WTC11 (cell line): Measurements from ENCODE around the gene PRKN. TPM values are rescaled to one million over a fixed set of nuclear protein-coding genes. Genes with fewer than 3 reads are reported as not detected.

Experiments
- ATAC-seq: fragments of 200-7000 bp; cut with Tn5 transposase; 2 replicates; pipeline ENCODE4 v1.10.0; 2021; ENCODE audit warnings: mild to moderate bottlenecking, moderate library complexity
- CTCF ChIA-PET: fragments of 300-600 bp; sonication (Branson Sonifier 250); formaldehyde crosslinking; loops from one replicate; lab custom pipeline; 2021; ENCODE audit warnings: antibody characterized with exemption; lab: Charles Lee
- POLR2A ChIA-PET: fragments of 350-600 bp; sonication (Branson Sonifier 250); formaldehyde crosslinking; loops from one replicate; lab custom pipeline; 2021; ENCODE audit warnings: antibody characterized with exemption; lab: Charles Lee
- DNase-seq: peaks from one replicate; pipeline ENCODE4 v3.0.0; 2021; ENCODE audit warnings: low spot score
- H3K27ac Mint-ChIP-seq: 2 replicates; pipeline ENCODE4 v1.8.0; 2021; ENCODE audit warnings: mixed read lengths
- H3K27me3 Mint-ChIP-seq: 2 replicates; pipeline ENCODE4 v1.8.0; 2021; ENCODE audit warnings: low read depth, mild to moderate bottlenecking, moderate library complexity, mixed read lengths
- H3K36me3 Mint-ChIP-seq: 2 replicates; pipeline ENCODE4 v1.8.0; 2021; ENCODE audit warnings: mixed read lengths
- H3K4me1 Mint-ChIP-seq: 2 replicates; pipeline ENCODE4 v1.8.0; 2022; ENCODE audit warnings: mixed read lengths
- H3K4me3 Mint-ChIP-seq: 2 replicates; pipeline ENCODE4 v1.8.0; 2021; ENCODE audit warnings: mild to moderate bottlenecking, moderate library complexity, mixed read lengths
- H3K9me3 Mint-ChIP-seq: 2 replicates; pipeline ENCODE4 v1.8.0; 2021; ENCODE audit warnings: mixed read lengths
- AR ChIP-seq: fragments of 250-450 bp; sonication (Bioruptor Pico); IDR thresholded peaks from 2 replicates; pipeline ENCODE4 v1.9.0; 2021; ENCODE audit warnings: mild to moderate bottlenecking
- CDX4 ChIP-seq: fragments of 250-450 bp; sonication (Bioruptor Pico); IDR thresholded peaks from 2 replicates; pipeline ENCODE4 v1.9.0; 2021; ENCODE audit warnings: moderate library complexity, mild to moderate bottlenecking, inconsistent platforms, borderline replicate concordance
- CREB1 ChIP-seq: sonication (generic); formaldehyde crosslinking; IDR thresholded peaks from 2 replicates; pipeline ENCODE4 v1.8.0; 2023; ENCODE audit warnings: mild to moderate bottlenecking, missing genetic modification reagents
- JAZF1 ChIP-seq: fragments of 250-450 bp; sonication (Bioruptor Pico); IDR thresholded peaks from 2 replicates; pipeline ENCODE4 v1.9.0; 2021; ENCODE audit warnings: moderate library complexity, mild to moderate bottlenecking, inconsistent platforms
- NFATC4 ChIP-seq: fragments of 250-450 bp; sonication (Bioruptor Pico); IDR thresholded peaks from 2 replicates; pipeline ENCODE4 v1.9.0; 2021; ENCODE audit warnings: mild to moderate bottlenecking
- NR3C1 ChIP-seq: sonication (generic); formaldehyde crosslinking; conservative IDR thresholded peaks from 2 replicates; pipeline ENCODE4 v1.8.1; 2023; ENCODE audit warnings: low read depth, mild to moderate bottlenecking, missing genetic modification reagents
- PRRX2 ChIP-seq: fragments of 250-450 bp; sonication (Bioruptor Pico); IDR thresholded peaks from 2 replicates; pipeline ENCODE4 v1.8.0; 2021; ENCODE audit warnings: mild to moderate bottlenecking
- SMAD4 ChIP-seq: sonication (generic); formaldehyde crosslinking; IDR thresholded peaks from 2 replicates; pipeline ENCODE4 v1.8.0; 2022; ENCODE audit warnings: mild to moderate bottlenecking, missing genetic modification reagents
- TEAD1 ChIP-seq: sonication (generic); formaldehyde crosslinking; IDR thresholded peaks from 2 replicates; pipeline ENCODE4 v1.8.0; 2022; ENCODE audit warnings: mild to moderate bottlenecking, missing genetic modification reagents
- TEAD4 ChIP-seq: sonication (generic); formaldehyde crosslinking; IDR thresholded peaks from 2 replicates; pipeline ENCODE4 v1.8.0; 2022; ENCODE audit warnings: mild to moderate bottlenecking, missing genetic modification reagents
- USF2 ChIP-seq: sonication (generic); formaldehyde crosslinking; IDR thresholded peaks from 2 replicates; pipeline ENCODE4 v1.8.1; 2023; ENCODE audit warnings: mild to moderate bottlenecking, missing genetic modification reagents, moderate library complexity
- ZMAT4 ChIP-seq: fragments of 250-450 bp; sonication (Bioruptor Pico); IDR thresholded peaks from 2 replicates; pipeline ENCODE4 v1.9.0; 2021; ENCODE audit warnings: mild to moderate bottlenecking
- ZNF425 ChIP-seq: fragments of 250-450 bp; sonication (Bioruptor Pico); conservative IDR thresholded peaks from 2 replicates; pipeline ENCODE4 v1.9.0; 2021; ENCODE audit warnings: mild to moderate bottlenecking
- ZNF532 ChIP-seq: fragments of 250-450 bp; sonication (Bioruptor Pico); IDR thresholded peaks from 2 replicates; pipeline ENCODE4 v1.9.0; 2021; ENCODE audit warnings: mild to moderate bottlenecking, borderline replicate concordance
- ZNF671 ChIP-seq: fragments of 250-450 bp; sonication (Bioruptor Pico); IDR thresholded peaks from 2 replicates; pipeline ENCODE4 v1.8.0; 2021; ENCODE audit warnings: mild to moderate bottlenecking
- total RNA-seq: library from RNA; stranded (reverse); gene quantifications from 3 replicates; pipeline ENCODE4 v1.2.3, GENCODE V29; 2021

Gene PRKN
- total RNA-seq, 1 experiment from 2014 or later, result 0.59 TPM

- ChIA-PET POLR2A (no interaction called here), CTCF (no interaction called here)
These were observed 255.7 kb downstream of the PRKN start for GRCh38 chr6:162471842-162472241.

GRCh38 chr6:162468326-162468725 is 259.2 kb downstream of the PRKN start:
- no peaks in the 10 kb centered on the region for H3K36me3 Mint-ChIP-seq
- ChIA-PET CTCF (no interaction called here), POLR2A (no interaction called here)
- no peak overlapping the region for H3K4me3 Mint-ChIP-seq
- ATAC-seq (no peak), DNase-seq (no peak)
- H3K9me3 Mint-ChIP-seq, result 0 out of 2 replicates have a peak, but pooled peaks cover 4% of the 10 kb centered on the region
- peaks cover 7% of the 10 kb centered on the region for H3K4me1 Mint-ChIP-seq
- H3K27ac Mint-ChIP-seq, result no peak overlapping the region
- H3K27me3 Mint-ChIP-seq, result no peaks in the 10 kb centered on the region; the same call in 1 of the 2 replicates
- TF ChIP-seq NFATC4 (CRISPR knock-in tag), result no peak
- no peak for TF ChIP-seq PRRX2 (CRISPR knock-in tag)
- TF ChIP-seq NR3C1, result no peak
- no peak for TF ChIP-seq ZNF532

More at GRCh38 chr6:162471842-162472241, 255.7 kb downstream of the PRKN start:
- no peaks in the 10 kb centered on the region for H3K36me3 Mint-ChIP-seq
- no peaks in the 10 kb centered on the region for H3K9me3 Mint-ChIP-seq
- no peak for DNase-seq
- H3K4me3 Mint-ChIP-seq, result no peak overlapping the region
- H3K27ac Mint-ChIP-seq, result no peak overlapping the region
- peaks cover 7% of the 10 kb centered on the region for H3K4me1 Mint-ChIP-seq
- no peak for TF ChIP-seq AR (CRISPR knock-in tag)
- no peak for TF ChIP-seq JAZF1
- no peak for TF ChIP-seq TEAD1 (CRISPR knock-in tag)
- no peak for TF ChIP-seq ZNF671 (CRISPR knock-in tag)
- no peak for TF ChIP-seq USF2 (CRISPR knock-in tag)
- TF ChIP-seq CDX4, result no peak
- no peak for TF ChIP-seq ZNF425 (CRISPR knock-in tag)
- TF ChIP-seq CREB1 (CRISPR knock-in tag), result no peak
- no peak for TF ChIP-seq TEAD4 (CRISPR knock-in tag)
- TF ChIP-seq NR3C1, result no peak
- TF ChIP-seq ZMAT4 (CRISPR knock-in tag), result no peak
- no peak for TF ChIP-seq SMAD4 (CRISPR knock-in tag)
- TF ChIP-seq, all 79 proteins: peak for 0
- H3K27me3 Mint-ChIP-seq, result no peaks in the 10 kb centered on the region; the same call in 1 of the 2 replicates
- no peak for ATAC-seq
